Kidney epithelial cell (primary cell): ENCODE measurements around the gene LY6G5C. TPM values are rescaled to one million over a fixed set of nuclear protein-coding genes. Genes with fewer than 3 reads are reported as not detected.
A peak's percentile ranks its signal among the peaks of the same experiment; 100 is the strongest.

Experiments
- DNase-seq: peaks from one replicate; pipeline ENCODE4 v3.0.0-alpha.2; 2010; ENCODE audit warnings: low read depth
- H3K27me3 ChIP-seq: 2 replicates; pipeline ENCODE4 v1.6.0; 2011; ENCODE audit warnings: low read length; ENCODE audit not compliant: control insufficient read depth, insufficient read depth
- H3K36me3 ChIP-seq: 2 replicates; pipeline ENCODE4 v1.5.1; 2011; ENCODE audit warnings: low read length; ENCODE audit not compliant: control insufficient read depth, insufficient read depth
- H3K4me3 ChIP-seq: 2 replicates; pipeline ENCODE4 v1.5.1; 2011; ENCODE audit warnings: low read depth, mild to moderate bottlenecking, control low read depth, low read length
- CTCF ChIP-seq: IDR thresholded peaks from 2 replicates; pipeline ENCODE4 v1.5.1; 2011; ENCODE audit warnings: mild to moderate bottlenecking, moderate library complexity, low read length, control low read depth, inconsistent platforms; ENCODE audit not compliant: insufficient read depth, poor library complexity, severe bottlenecking
- total RNA-seq: library from RNA; depleted of rRNA; stranded (reverse); fragments of >200 nt; gene quantifications from 2 replicates; pipeline ENCODE4 v1.2.3, GENCODE V29; 2015

The LY6G5C gene
- total RNA-seq, 1 donor from 2014 or later: not detected

DNA sequence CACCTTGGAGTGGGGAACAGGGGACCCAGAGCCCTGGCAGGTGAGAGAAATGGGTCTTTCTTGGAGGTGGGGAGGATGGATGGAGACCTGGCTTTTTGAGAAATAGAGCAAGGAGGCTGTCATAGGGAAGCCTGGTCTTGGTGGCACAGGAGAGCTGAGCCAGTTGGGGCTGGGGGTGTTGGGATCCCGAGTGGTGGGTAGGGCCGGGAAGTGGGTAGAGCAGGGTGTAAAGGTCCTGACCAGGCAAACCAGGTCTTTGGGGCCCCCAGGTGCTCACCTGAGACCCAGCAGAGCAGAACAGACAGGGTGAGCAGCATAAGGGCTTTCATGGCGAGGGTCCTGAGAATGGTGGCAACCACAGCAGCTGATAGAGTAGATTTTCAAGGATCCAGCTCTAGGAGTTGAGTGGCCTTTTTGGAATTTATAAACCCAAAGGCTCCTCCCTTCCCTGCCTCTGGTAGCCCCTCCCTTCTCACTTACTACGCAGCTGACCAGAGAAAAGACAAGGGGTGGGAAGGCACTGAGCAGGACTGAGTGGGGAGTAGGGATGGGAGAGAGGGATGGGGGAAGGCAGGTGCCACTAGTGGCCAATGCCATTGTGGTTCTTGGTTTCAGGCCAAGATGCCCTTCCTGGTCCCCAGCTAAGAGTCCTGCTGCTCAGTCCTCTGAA, 40.6 kb upstream of the LY6G5C start, which contains the start of gene LY6G6C:
LY6G6C (minus strand) TSS at position 396 of the 670 bp plus-strand sequence; CDS start at position 329, 67 bp downstream.
- no peaks in the 10 kb centered on the region for H3K27me3 ChIP-seq
- H3K4me3 ChIP-seq: no peak within 1 kb of the TSS
- no peak for DNase-seq
- TF ChIP-seq CTCF: no peak
- no peaks in the 10 kb centered on the region for H3K36me3 ChIP-seq

GRCh38 chr6:31720196-31720770, 39.4 kb upstream of the LY6G5C start:
- TF ChIP-seq CTCF: no peak
- no peaks in the 10 kb centered on the region for H3K36me3 ChIP-seq
- no peak for DNase-seq
- no peaks in the 10 kb centered on the region for H3K27me3 ChIP-seq
- no peak overlapping the region for H3K4me3 ChIP-seq

GRCh38 chr6:31719001-31719400, 38.1 kb upstream of the LY6G5C start:
- peaks cover 1% of the 10 kb centered on the region for H3K27me3 ChIP-seq
- H3K4me3 ChIP-seq: no peak overlapping the region

DNA sequence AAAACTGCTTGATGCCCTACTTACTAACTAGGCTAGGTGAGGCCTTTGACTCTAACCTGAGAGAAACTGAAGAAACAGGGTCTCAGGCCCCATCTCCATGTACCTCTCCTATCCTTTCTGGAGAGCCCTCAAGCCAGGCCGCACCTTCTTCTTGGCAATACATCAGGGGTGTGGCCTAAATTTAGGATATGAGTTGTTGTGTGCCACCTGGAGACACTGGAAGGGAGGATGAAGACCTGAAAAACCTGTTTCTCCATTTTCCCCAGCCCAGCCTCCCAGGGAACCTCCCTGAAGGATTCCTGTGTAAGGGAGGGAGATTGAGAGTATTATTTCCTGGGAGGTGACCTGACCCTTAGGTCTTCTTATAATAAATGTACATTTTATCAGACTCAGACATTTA, 37.4 kb upstream of the LY6G5C start:
- Histone ChIP-seq H3K27me3 (peaks cover 5% of the 10 kb centered on the region), H3K36me3 (no peaks in the 10 kb centered on the region), H3K4me3 (no peak overlapping the region)
- no peak for TF ChIP-seq CTCF
- DNase-seq: no peak

More at GRCh38 chr6:31719001-31719400, 38.1 kb upstream of the LY6G5C start:
- no peaks in the 10 kb centered on the region for H3K36me3 ChIP-seq
- DNase-seq: no peak
- TF ChIP-seq CTCF: no peak

DNA sequence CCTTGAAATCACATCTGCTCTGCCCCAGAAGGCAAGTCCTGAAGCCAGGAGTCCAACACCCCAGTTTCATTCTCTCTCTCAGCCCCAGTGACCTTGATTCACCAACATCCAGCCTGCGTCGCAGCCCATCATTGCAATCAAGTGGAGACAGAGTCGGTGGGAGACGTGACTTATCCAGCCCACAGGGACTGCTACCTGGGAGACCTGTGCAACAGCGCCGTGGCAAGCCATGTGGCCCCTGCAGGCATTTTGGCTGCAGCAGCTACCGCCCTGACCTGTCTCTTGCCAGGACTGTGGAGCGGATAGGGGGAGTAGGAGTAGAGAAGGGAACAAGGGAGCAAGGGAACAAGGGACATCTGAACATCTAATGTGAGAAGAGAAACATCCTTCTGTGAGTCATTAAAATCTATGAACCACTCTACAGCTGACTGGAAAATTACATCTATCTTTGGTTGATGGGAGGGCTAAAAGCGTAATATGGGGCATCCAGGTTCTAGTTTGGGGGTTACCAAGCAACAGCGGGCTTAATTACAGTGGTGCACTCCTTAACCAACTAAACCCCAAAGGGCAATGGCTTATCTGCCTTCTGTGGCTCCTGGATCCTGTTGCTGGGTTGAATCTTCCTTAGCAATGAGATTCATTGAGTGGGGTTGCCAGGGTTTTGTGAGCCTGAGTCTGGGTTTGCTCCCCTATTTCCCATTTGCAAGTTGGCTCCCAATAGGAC, 36.8 kb upstream of the LY6G5C start:
- H3K27me3 ChIP-seq: peaks cover 5% of the 10 kb centered on the region
- H3K4me3 ChIP-seq: no peak overlapping the region
- DNase-seq: no peak
- H3K36me3 ChIP-seq: no peaks in the 10 kb centered on the region
- peak; percentile 16 for TF ChIP-seq CTCF
